Smooth muscle cell (in vitro differentiated cells): Measurements from ENCODE around the gene FAM170B. TPM values are rescaled to one million over a fixed set of nuclear protein-coding genes. Genes with fewer than 3 reads are reported as not detected.
A peak's percentile ranks its signal among the peaks of the same experiment; 100 is the strongest.

Source experiments
- DNase-seq: peaks from one replicate; lab custom pipeline; 2025; ENCODE audit not compliant: unreplicated experiment; lab: John Stamatoyannopoulos, UW
- H2AFZ ChIP-seq: fragments of 200-600 bp; sonication (generic); 2 replicates; pipeline ENCODE4 v1.6.0; 2016; ENCODE audit warnings: antibody characterized with exemption, low read depth, mild to moderate bottlenecking
- H3F3A ChIP-seq: fragments of 200-600 bp; sonication (generic); 2 replicates; pipeline ENCODE4 v1.6.0; 2017; ENCODE audit warnings: antibody characterized with exemption, low read depth
- H3K27ac ChIP-seq: fragments of 200-600 bp; sonication (generic); 2 replicates; pipeline ENCODE4 v1.5.1; 2016; ENCODE audit warnings: low read depth, mild to moderate bottlenecking
- H3K27me3 ChIP-seq: fragments of 200-600 bp; sonication (generic); 2 replicates; pipeline ENCODE4 v1.6.1; 2016; ENCODE audit warnings: low read depth, mild to moderate bottlenecking
- H3K36me3 ChIP-seq: fragments of 200-600 bp; sonication (generic); 2 replicates; pipeline ENCODE4 v1.5.1; 2016; ENCODE audit warnings: low read depth
- H3K4me1 ChIP-seq: fragments of 200-600 bp; sonication (generic); 2 replicates; pipeline ENCODE4 v1.5.1; 2016; ENCODE audit warnings: low read depth
- H3K4me2 ChIP-seq: fragments of 200-600 bp; sonication (generic); 2 replicates; pipeline ENCODE4 v1.6.0; 2016; ENCODE audit warnings: mild to moderate bottlenecking
- H3K4me3 ChIP-seq: fragments of 200-600 bp; sonication (generic); 2 replicates; pipeline ENCODE4 v1.5.1; 2016; ENCODE audit warnings: mild to moderate bottlenecking
- H3K79me2 ChIP-seq: fragments of 200-600 bp; sonication (generic); 2 replicates; pipeline ENCODE4 v1.6.0; 2016; ENCODE audit warnings: low read depth, mild to moderate bottlenecking
- H3K9ac ChIP-seq: fragments of 200-600 bp; sonication (generic); 2 replicates; pipeline ENCODE4 v1.6.0; 2016; ENCODE audit warnings: low read depth
- H3K9me3 ChIP-seq: fragments of 200-600 bp; sonication (generic); replicated peaks from 2 replicates; pipeline ENCODE4 v1.5.1; 2016; ENCODE audit warnings: low read depth
- H4K20me1 ChIP-seq: fragments of 200-600 bp; sonication (generic); 2 replicates; pipeline ENCODE4 v1.6.0; 2016; ENCODE audit warnings: low read depth
- CTCF ChIP-seq: fragments of 200-600 bp; sonication (generic); IDR thresholded peaks from 2 replicates; pipeline ENCODE4 v1.5.1; 2017; ENCODE audit warnings: borderline replicate concordance, mild to moderate bottlenecking, antibody characterized with exemption; ENCODE audit not compliant: insufficient read depth, poor library complexity, severe bottlenecking
- WGBS: methylation state at CpG from one replicate; pipeline ENCODE4 v1.1.7; 2016; ENCODE audit warnings: low lambda C conversion rate; 5-methylcytosine and 5-hydroxymethylcytosine counted together
- polyA plus RNA-seq: library from polyadenylated mRNA; unstranded; fragments of >200 nt; fragmentation: Nextera tagmentation; extraction: Ambion mirVana; gene quantifications from 2 replicates; pipeline ENCODE4 v1.2.1, GENCODE V29; 2016
- total RNA-seq: library from RNA; depleted of rRNA; stranded (reverse); fragments of >200 nt; gene quantifications from 2 replicates; pipeline ENCODE4 v1.2.3, GENCODE V29; 2014

Gene FAM170B
- total and polyA plus RNA-seq, 2 experiments from 2014 or later: not detected

GRCh38 chr10:49165259-49165658 lies 31.4 kb upstream of the FAM170B start:
- Histone ChIP-seq H3K36me3 (no peaks in the 10 kb centered on the region), H3K79me2 (no peaks in the 10 kb centered on the region), H3K4me2 (no peak overlapping the region), H3K4me3 (no peak overlapping the region), H4K20me1 (no peaks in the 10 kb centered on the region), H3K4me1 (no peaks in the 10 kb centered on the region), H3F3A (no peaks in the 10 kb centered on the region), H3K27ac (no peak overlapping the region), H2AFZ (no peak overlapping the region), H3K9me3 (no peaks in the 10 kb centered on the region), H3K27me3 (no peaks in the 10 kb centered on the region), H3K9ac (no peak overlapping the region)
- 83% methylated on average over 7 of the region's 7 CpGs for WGBS
- no peak for DNase-seq
- no peak for TF ChIP-seq CTCF

- no peak for DNase-seq
- no peaks in the 10 kb centered on the region for H3K27me3 ChIP-seq
- H3K27ac ChIP-seq: no peak overlapping the region
- H3K4me1 ChIP-seq: no peaks in the 10 kb centered on the region
- peak; percentile 44 for TF ChIP-seq CTCF
- no peaks in the 10 kb centered on the region for H3K79me2 ChIP-seq
- H3K4me3 ChIP-seq: no peak overlapping the region
- H2AFZ ChIP-seq: no peak overlapping the region
- H3K36me3 ChIP-seq: no peaks in the 10 kb centered on the region
- no peaks in the 10 kb centered on the region for H4K20me1 ChIP-seq
- H3K9me3 ChIP-seq: no peaks in the 10 kb centered on the region
- H3K4me2 ChIP-seq: no peak overlapping the region
- 63% methylated on average over 9 of the region's 9 CpGs for WGBS
- H3F3A ChIP-seq: no peaks in the 10 kb centered on the region
- no peak overlapping the region for H3K9ac ChIP-seq
Measured at GRCh38 chr10:49164559-49165188, 30.9 kb upstream of the FAM170B start.

- Histone ChIP-seq H4K20me1 (no peaks in the 10 kb centered on the region), H3K9me3 (no peaks in the 10 kb centered on the region)
Measured at GRCh38 chr10:49163741-49164140, 29.9 kb upstream of the FAM170B start.

More at GRCh38 chr10:49163741-49164140, 29.9 kb upstream of the FAM170B start:
- Histone ChIP-seq H3K4me2 (no peak overlapping the region), H2AFZ (no peak overlapping the region), H3K27me3 (no peaks in the 10 kb centered on the region), H3F3A (no peaks in the 10 kb centered on the region), H3K36me3 (no peaks in the 10 kb centered on the region), H3K4me1 (no peaks in the 10 kb centered on the region), H3K4me3 (no peak overlapping the region), H3K79me2 (no peaks in the 10 kb centered on the region), H3K9ac (no peak overlapping the region), H3K27ac (peak overlapping the region; percentile 77)
- no peak for TF ChIP-seq CTCF
- WGBS: 61% methylated on average over 4 of the region's 4 CpGs
- no peak for DNase-seq
